MM.1S (cell line): ENCODE data around the gene TRIP6.

Experiments
- DNase-seq: peaks from one replicate; pipeline ENCODE4 v3.0.0-alpha.2; 2015
- H2AFZ ChIP-seq: fragments of 300-600 bp; sonication (generic); 2 replicates; pipeline ENCODE4 v1.6.0; 2016; ENCODE audit warnings: antibody characterized with exemption, low read length
- H3F3A ChIP-seq: fragments of 300-600 bp; sonication (generic); 2 replicates; pipeline ENCODE4 v1.6.1; 2016; ENCODE audit warnings: mild to moderate bottlenecking, antibody characterized with exemption, low read length, moderate library complexity, mixed read lengths; ENCODE audit not compliant: insufficient read depth
- H3K27ac ChIP-seq: fragments of 300-600 bp; sonication (generic); 2 replicates; pipeline ENCODE4 v1.5.1; 2016; ENCODE audit warnings: mild to moderate bottlenecking, low read length
- H3K27me3 ChIP-seq: fragments of 300-600 bp; sonication (generic); replicated peaks from 2 replicates; pipeline ENCODE4 v1.6.0; 2016; ENCODE audit warnings: low read length; ENCODE audit not compliant: insufficient read depth
- H3K36me3 ChIP-seq: fragments of 300-600 bp; sonication (generic); replicated peaks from 2 replicates; pipeline ENCODE4 v1.6.1; 2016; ENCODE audit warnings: mild to moderate bottlenecking, low read length, mixed read lengths; ENCODE audit not compliant: insufficient read depth
- H3K4me1 ChIP-seq: fragments of 300-600 bp; sonication (generic); 2 replicates; pipeline ENCODE4 v1.6.1; 2016; ENCODE audit warnings: low read length, mixed read lengths
- H3K4me2 ChIP-seq: fragments of 300-600 bp; sonication (generic); 2 replicates; pipeline ENCODE4 v1.6.0; 2016; ENCODE audit warnings: low read depth, low read length
- H3K4me3 ChIP-seq: fragments of 300-600 bp; sonication (generic); 2 replicates; pipeline ENCODE4 v1.5.1; 2016; ENCODE audit warnings: low read length, mixed read lengths
- H3K79me2 ChIP-seq: fragments of 300-600 bp; sonication (generic); 2 replicates; pipeline ENCODE4 v1.6.1; 2016; ENCODE audit warnings: mixed run types, low read length, mixed read lengths
- H3K9ac ChIP-seq: fragments of 300-600 bp; sonication (generic); 2 replicates; pipeline ENCODE4 v1.6.1; 2016; ENCODE audit warnings: low read length, mixed read lengths
- H3K9me2 ChIP-seq: fragments of 300-600 bp; sonication (generic); replicated peaks from 2 replicates; pipeline ENCODE4 v1.6.1; 2016; ENCODE audit warnings: mild to moderate bottlenecking, low read length, mixed read lengths; ENCODE audit not compliant: insufficient read depth
- H3K9me3 ChIP-seq: fragments of 300-600 bp; sonication (generic); replicated peaks from 2 replicates; pipeline ENCODE4 v1.6.1; 2016; ENCODE audit warnings: mild to moderate bottlenecking, low read length, mixed read lengths; ENCODE audit not compliant: insufficient read depth
- H4K20me1 ChIP-seq: fragments of 300-600 bp; sonication (generic); 2 replicates; pipeline ENCODE4 v1.6.1; 2016; ENCODE audit warnings: mild to moderate bottlenecking, low read length, moderate library complexity, mixed read lengths; ENCODE audit not compliant: insufficient read depth
- CTCF ChIP-seq: fragments of 300-600 bp; sonication (generic); IDR thresholded peaks from 2 replicates; pipeline ENCODE4 v1.5.1; 2016; ENCODE audit warnings: antibody characterized with exemption, low read length, mixed read lengths
- EZH2 ChIP-seq: fragments of 300-600 bp; sonication (generic); optimal IDR thresholded peaks from 2 replicates; pipeline ENCODE3; 2017; ENCODE audit warnings: low read depth, mild to moderate bottlenecking, antibody characterized with exemption, low read length, mixed read lengths
- EZH2phosphoT487 ChIP-seq: fragments of 300-600 bp; sonication (generic); IDR thresholded peaks from 2 replicates; pipeline ENCODE4 v1.6.1; 2018; ENCODE audit warnings: antibody characterized with exemption, low read length

Gene TRIP6

GRCh38 chr7:100825751-100826513, 41.3 kb upstream of the TRIP6 start:
- no peaks in the 10 kb centered on the region for H3F3A ChIP-seq
- no peak for DNase-seq
- no peak overlapping the region for H3K4me3 ChIP-seq
- H3K4me1 ChIP-seq: no peaks in the 10 kb centered on the region
- no peak overlapping the region for H3K4me2 ChIP-seq
- no peaks in the 10 kb centered on the region for H3K9me3 ChIP-seq
- no peaks in the 10 kb centered on the region for H3K9me2 ChIP-seq
- no peak overlapping the region for H3K9ac ChIP-seq
- TF ChIP-seq EZH2phosphoT487: no peak
- H3K27me3 ChIP-seq: peaks cover 84% of the 10 kb centered on the region
- H3K36me3 ChIP-seq: no peaks in the 10 kb centered on the region
- no peak overlapping the region for H3K27ac ChIP-seq
- no peaks in the 10 kb centered on the region for H3K79me2 ChIP-seq
- no peaks in the 10 kb centered on the region for H4K20me1 ChIP-seq
- no peak overlapping the region for H2AFZ ChIP-seq

- Histone ChIP-seq H3K36me3 (no peaks in the 10 kb centered on the region), H3K4me2 (no peak overlapping the region), H3K27me3 (peaks cover 86% of the 10 kb centered on the region), H3K4me3 (no peak overlapping the region), H3F3A (no peaks in the 10 kb centered on the region), H3K27ac (no peak overlapping the region), H4K20me1 (no peaks in the 10 kb centered on the region), H3K9ac (no peak overlapping the region), H3K9me2 (no peaks in the 10 kb centered on the region), H3K4me1 (no peaks in the 10 kb centered on the region), H3K9me3 (no peaks in the 10 kb centered on the region), H3K79me2 (no peaks in the 10 kb centered on the region), H2AFZ (no peak overlapping the region)
- TF ChIP-seq EZH2phosphoT487 (no peak), CTCF (no peak), EZH2 (no peak)
- DNase-seq: no peak
These were observed 40.5 kb upstream of the TRIP6 start for GRCh38 chr7:100826514-100827329.

DNA sequence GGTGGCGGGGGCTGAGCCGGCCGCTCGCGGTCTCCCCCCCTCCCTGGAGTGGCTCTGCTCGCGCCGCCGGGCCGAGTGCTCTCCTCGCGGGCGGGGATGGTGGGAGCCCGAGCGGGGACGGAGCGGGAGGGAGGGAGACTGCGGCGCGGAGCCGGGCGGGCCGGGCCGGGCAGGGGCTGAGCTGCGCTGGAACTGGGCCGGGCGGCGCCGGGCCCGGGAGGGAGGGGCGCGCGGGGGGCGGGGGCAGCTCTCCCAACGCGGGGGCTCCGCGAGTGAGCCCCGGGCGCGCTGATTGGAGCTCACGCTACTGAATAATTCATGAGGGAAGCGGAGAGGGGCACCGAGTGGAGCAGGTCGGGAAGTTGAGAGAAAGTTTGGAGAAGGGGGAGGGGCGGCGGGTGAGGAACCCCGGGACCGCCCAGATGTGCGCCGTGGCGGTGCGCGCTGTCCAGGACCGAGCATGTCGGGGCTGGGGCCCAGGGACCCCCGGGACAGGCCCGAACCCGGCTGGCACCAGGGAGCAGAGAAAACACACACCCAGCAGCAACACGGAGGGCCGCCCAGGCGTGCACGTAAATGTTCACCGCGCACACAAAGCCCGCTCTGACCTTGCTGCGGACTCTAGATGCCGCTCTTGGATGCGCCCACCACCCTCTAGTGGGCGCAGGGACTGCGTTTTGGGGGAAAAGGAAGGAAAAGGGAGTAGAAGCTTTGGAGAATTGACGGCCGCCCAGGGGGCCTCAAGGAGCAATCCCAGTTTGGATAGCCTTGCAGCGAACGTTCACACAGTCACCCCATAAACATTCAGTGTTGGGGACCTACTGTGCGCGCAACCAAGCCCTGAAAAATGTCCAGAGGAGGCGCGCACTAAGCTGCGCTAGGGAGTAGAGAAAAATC, 39.6 kb upstream of the TRIP6 start, which contains the start of gene EPHB4:
Gene EPHB4, minus strand, starts transcription at position 194 of the 897 bp plus-strand sequence. CDS start 493 bp downstream, outside the sequence.
- TF ChIP-seq CTCF (no peak), EZH2 (no peak), EZH2phosphoT487 (no peak)
- Histone ChIP-seq H3K27me3 (peaks cover 86% of the 10 kb centered on the region), H3K9me2 (no peaks in the 10 kb centered on the region), H3K4me1 (no peaks in the 10 kb centered on the region), H2AFZ (no peak within 1 kb of the TSS), H3K9me3 (no peaks in the 10 kb centered on the region), H3K9ac (no peak within 1 kb of the TSS), H3K27ac (no peak within 1 kb of the TSS), H3K79me2 (no peaks in the 10 kb centered on the region), H3K4me3 (no peak within 1 kb of the TSS), H3K36me3 (no peaks in the 10 kb centered on the region), H3F3A (no peaks in the 10 kb centered on the region), H3K4me2 (no peak within 1 kb of the TSS), H4K20me1 (no peaks in the 10 kb centered on the region)
- DNase-seq: no peak
